GM19043 (cell line): ENCODE measurements around the gene CMTM6.
"Not testable (repeated sequence)": the region's sequence is repeated elsewhere in the genome, so short reads cannot be mapped to it uniquely, and the experiment has no call there.

Source experiments
- ATAC-seq: cut with Tn5 transposase; IDR thresholded peaks from one replicate; pipeline ENCODE4 v1.9.1; 2021; ENCODE audit warnings: low read depth; ENCODE audit not compliant: unreplicated experiment

CMTM6 gene

GRCh38 chr3:32502118-32502945 is at the start of gene CMTM6:
CMTM6 (minus strand) TSS chr3:32502852; CDS start chr3:32502745, 107 bp downstream.
- ATAC-seq: peak; percentile 73

- no peak for ATAC-seq
These were observed 49.4 kb upstream of the CMTM6 start for GRCh38 chr3:32552013-32552412.

- ATAC-seq: peak; percentile 20
These were observed 48.8 kb upstream of the CMTM6 start for GRCh38 chr3:32551496-32551895.

- ATAC-seq: peak; percentile 52
These were observed 48.4 kb upstream of the CMTM6 start for GRCh38 chr3:32551087-32551486.

GRCh38 chr3:32545305-32545704 is 42.7 kb upstream of the CMTM6 start:
- no peak for ATAC-seq

GRCh38 chr3:32544894-32545293 is 42.2 kb upstream of the CMTM6 start:
- no peak for ATAC-seq

- ATAC-seq: no peak
These were observed 40.2 kb upstream of the CMTM6 start for GRCh38 chr3:32542807-32543206.

- ATAC-seq: no peak
These were observed 38.2 kb upstream of the CMTM6 start for GRCh38 chr3:32540899-32541298.

GRCh38 chr3:32532434-32532833 is 29.8 kb upstream of the CMTM6 start:
- no peak for ATAC-seq

GRCh38 chr3:32531010-32531647 is 28.5 kb upstream of the CMTM6 start:
- ATAC-seq: no peak

GRCh38 chr3:32525720-32526119 is 23.1 kb upstream of the CMTM6 start:
- no peak for ATAC-seq

- no peak for ATAC-seq
These were observed 20.0 kb upstream of the CMTM6 start for GRCh38 chr3:32522682-32523081.

- ATAC-seq: not testable (repeated sequence)
These were observed 16.3 kb upstream of the CMTM6 start for GRCh38 chr3:32518921-32519320.

GRCh38 chr3:32516751-32517150 is 14.1 kb upstream of the CMTM6 start:
- peak; percentile 26 for ATAC-seq

GRCh38 chr3:32511005-32511404 is 8.4 kb upstream of the CMTM6 start:
- no peak for ATAC-seq

GRCh38 chr3:32510075-32510724 is 7.5 kb upstream of the CMTM6 start:
- ATAC-seq: peak; percentile 78

- ATAC-seq: no peak
These were observed 6.1 kb upstream of the CMTM6 start for GRCh38 chr3:32508711-32509110.

GRCh38 chr3:32506466-32506865 is 3.8 kb upstream of the CMTM6 start:
- ATAC-seq: no peak

GRCh38 chr3:32502946-32503286 is 264 bp upstream of the CMTM6 start:
- ATAC-seq: no peak

- peak; percentile 3 for ATAC-seq
These were observed 902 bp downstream of the CMTM6 start for GRCh38 chr3:32501783-32502117.

GRCh38 chr3:32500880-32501782 is 1.5 kb downstream of the CMTM6 start:
- no peak for ATAC-seq
